HFFc6 (cell line): ENCODE results near the gene GRPEL1. TPM values are rescaled to one million over a fixed set of nuclear protein-coding genes. Genes with fewer than 3 reads are reported as not detected.
"Not testable (repeated sequence)": the region's sequence is repeated elsewhere in the genome, so short reads cannot be mapped to it uniquely, and the experiment has no call there.

Experiments used
- DNase-seq: peaks from one replicate; pipeline ENCODE4 v3.0.0-alpha.2; 2018
- H3K27ac Mint-ChIP-seq: 2 replicates; pipeline ENCODE4 v1.8.0; 2020; ENCODE audit warnings: mild to moderate bottlenecking, mixed read lengths
- H3K27me3 Mint-ChIP-seq: 2 replicates; pipeline ENCODE4 v1.8.0; 2021; ENCODE audit warnings: mild to moderate bottlenecking, moderate library complexity, mixed read lengths; ENCODE audit not compliant: insufficient read depth
- H3K36me3 Mint-ChIP-seq: 2 replicates; pipeline ENCODE4 v1.8.0; 2021; ENCODE audit warnings: low read depth, mixed read lengths
- H3K4me1 Mint-ChIP-seq: 2 replicates; pipeline ENCODE4 v1.8.0; 2020; ENCODE audit warnings: low read depth, mixed read lengths
- H3K4me3 Mint-ChIP-seq: 2 replicates; pipeline ENCODE4 v1.8.0; 2020; ENCODE audit warnings: mild to moderate bottlenecking, moderate library complexity, mixed read lengths
- H3K9me3 Mint-ChIP-seq: 2 replicates; pipeline ENCODE4 v1.8.0; 2020; ENCODE audit warnings: mild to moderate bottlenecking, mixed read lengths
- CTCF ChIP-seq: fragments of 200-600 bp; sonication (generic); IDR thresholded peaks from 2 replicates; pipeline ENCODE4 v1.5.0; 2021; ENCODE audit warnings: antibody characterized with exemption, mild to moderate bottlenecking
- total RNA-seq, 6 experiments: library from RNA; stranded (reverse); fragmentation: NEBNext Ultra II Directional; extraction: Animal tissue kit (Norgen Biotek cat#: 25700); gene quantifications; 2 replicates in 1 of 6; 3 replicates in 5 of 6; pipeline ENCODE4 v1.2.3, GENCODE V29; 2021

Gene GRPEL1
- total RNA-seq, 6 experiments from 2014 or later = 43.1 to 62.1 (median 45.3) TPM

- H3K27ac Mint-ChIP-seq = no peak overlapping the region
- peaks cover 16% of the 10 kb centered on the region for H3K4me1 Mint-ChIP-seq
- no peak for TF ChIP-seq CTCF
- H3K4me3 Mint-ChIP-seq = no peak overlapping the region
- DNase-seq = no peak
- H3K27me3 Mint-ChIP-seq = peaks cover 24% of the 10 kb centered on the region
- 0 out of 2 replicates have a peak, but pooled peaks cover 3% of the 10 kb centered on the region for H3K36me3 Mint-ChIP-seq
- H3K9me3 Mint-ChIP-seq = no peaks in the 10 kb centered on the region
Observed at GRCh38 chr4:7105276-7105675, 37.4 kb upstream of the GRPEL1 start.

- H3K27ac Mint-ChIP-seq = no peak overlapping the region
Observed at GRCh38 chr4:7104366-7105031, 36.6 kb upstream of the GRPEL1 start.

GRCh38 chr4:7103607-7104365 lies 35.9 kb upstream of the GRPEL1 start:
- Mint-ChIP-seq H3K4me3 (peak overlapping the region; percentile 96), H3K27me3 (peaks cover 26% of the 10 kb centered on the region), H3K27ac (no peak overlapping the region), H3K9me3 (no peaks in the 10 kb centered on the region), H3K36me3 (no peaks in the 10 kb centered on the region), H3K4me1 (peaks cover 16% of the 10 kb centered on the region)
- no peak for TF ChIP-seq CTCF
- DNase-seq = no peak

More at GRCh38 chr4:7104366-7105031, 36.6 kb upstream of the GRPEL1 start:
- no peak for TF ChIP-seq CTCF
- H3K4me1 Mint-ChIP-seq = peaks cover 16% of the 10 kb centered on the region
- H3K27me3 Mint-ChIP-seq = peaks cover 24% of the 10 kb centered on the region
- no peak for DNase-seq
- no peaks in the 10 kb centered on the region for H3K36me3 Mint-ChIP-seq
- no peaks in the 10 kb centered on the region for H3K9me3 Mint-ChIP-seq
- H3K4me3 Mint-ChIP-seq = no peak overlapping the region

GRCh38 chr4:7103031-7103606 lies 35.3 kb upstream of the GRPEL1 start:
- Mint-ChIP-seq H3K9me3 (no peaks in the 10 kb centered on the region), H3K4me3 (peak overlapping the region; percentile 96), H3K27me3 (peaks cover 31% of the 10 kb centered on the region), H3K36me3 (no peaks in the 10 kb centered on the region), H3K4me1 (peaks cover 16% of the 10 kb centered on the region), H3K27ac (peak overlapping the region; percentile 80)
- TF ChIP-seq CTCF = no peak; the same call in 1 of the 2 replicates
- DNase-seq = peak; percentile 63

- peak overlapping the region; percentile 96 for H3K4me3 Mint-ChIP-seq
- not testable (repeated sequence) for H3K9me3 Mint-ChIP-seq, DNase-seq
Observed at GRCh38 chr4:7102516-7102909, 34.6 kb upstream of the GRPEL1 start.

More at GRCh38 chr4:7102516-7102909, 34.6 kb upstream of the GRPEL1 start:
- H3K4me1 Mint-ChIP-seq = peaks cover 16% of the 10 kb centered on the region
- not testable (repeated sequence) for H3K36me3 Mint-ChIP-seq, H3K27ac Mint-ChIP-seq
- peaks cover 32% of the 10 kb centered on the region for H3K27me3 Mint-ChIP-seq
